Panc1 (cell line): ENCODE data around the gene BABAM2.

Source experiments
- SIN3A ChIP-seq: IDR thresholded peaks from 2 replicates; pipeline ENCODE4 v1.6.1; 2012; ENCODE audit warnings: low read depth, mild to moderate bottlenecking, low read length, moderate library complexity, borderline replicate concordance; ENCODE audit not compliant: insufficient read depth
- TF ChIP-seq, protein P1 (sequence below): fragments of 450-650 bp; IDR thresholded peaks from 2 replicates; pipeline ENCODE4 v1.5.1; 2017; ENCODE audit warnings: mild to moderate bottlenecking

DNA sequence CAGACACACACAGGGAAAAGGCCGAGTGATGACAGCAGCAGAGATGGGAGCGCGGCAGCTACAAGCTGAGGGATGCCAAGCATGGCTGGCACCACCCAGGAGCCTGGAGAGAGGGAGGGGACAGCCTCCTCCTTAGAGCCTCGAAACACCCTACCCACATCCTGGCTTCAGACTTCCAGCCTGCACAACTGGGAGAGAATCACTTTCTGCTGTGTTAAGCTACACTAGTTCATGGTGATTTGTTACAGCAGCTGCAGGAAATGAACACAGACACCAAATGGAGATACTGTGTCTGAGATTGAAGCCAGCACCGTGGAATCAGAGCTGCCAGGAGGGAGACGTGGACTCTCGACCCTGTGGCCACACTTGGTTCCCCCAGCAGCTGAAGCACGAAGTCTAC, 474.6 kb downstream of the BABAM2 start:
- TF ChIP-seq, protein P1, sequence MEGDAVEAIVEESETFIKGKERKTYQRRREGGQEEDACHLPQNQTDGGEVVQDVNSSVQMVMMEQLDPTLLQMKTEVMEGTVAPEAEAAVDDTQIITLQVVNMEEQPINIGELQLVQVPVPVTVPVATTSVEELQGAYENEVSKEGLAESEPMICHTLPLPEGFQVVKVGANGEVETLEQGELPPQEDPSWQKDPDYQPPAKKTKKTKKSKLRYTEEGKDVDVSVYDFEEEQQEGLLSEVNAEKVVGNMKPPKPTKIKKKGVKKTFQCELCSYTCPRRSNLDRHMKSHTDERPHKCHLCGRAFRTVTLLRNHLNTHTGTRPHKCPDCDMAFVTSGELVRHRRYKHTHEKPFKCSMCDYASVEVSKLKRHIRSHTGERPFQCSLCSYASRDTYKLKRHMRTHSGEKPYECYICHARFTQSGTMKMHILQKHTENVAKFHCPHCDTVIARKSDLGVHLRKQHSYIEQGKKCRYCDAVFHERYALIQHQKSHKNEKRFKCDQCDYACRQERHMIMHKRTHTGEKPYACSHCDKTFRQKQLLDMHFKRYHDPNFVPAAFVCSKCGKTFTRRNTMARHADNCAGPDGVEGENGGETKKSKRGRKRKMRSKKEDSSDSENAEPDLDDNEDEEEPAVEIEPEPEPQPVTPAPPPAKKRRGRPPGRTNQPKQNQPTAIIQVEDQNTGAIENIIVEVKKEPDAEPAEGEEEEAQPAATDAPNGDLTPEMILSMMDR: no peak
- no peak for TF ChIP-seq SIN3A
